H1 (cell line): ENCODE results near the gene MR1. TPM values are rescaled to one million over a fixed set of nuclear protein-coding genes. Genes with fewer than 3 reads are reported as not detected.

Experiments used
- BCL11A ChIP-seq, 2 experiments: IDR thresholded peaks; one replicate each; pipeline ENCODE4 v1.6.1; 2011; ENCODE audit warnings: low read depth in 2 of 2, low read length in 2 of 2, mild to moderate bottlenecking in 2 of 2
- CEBPB ChIP-seq: IDR thresholded peaks from 2 replicates; pipeline ENCODE4 v1.6.1; 2012; ENCODE audit warnings: low read depth, low read length
- CREB1 ChIP-seq: IDR thresholded peaks from 2 replicates; pipeline ENCODE4 v1.6.1; 2012; ENCODE audit warnings: inconsistent platforms
- GTF2F1 ChIP-seq: IDR thresholded peaks from 2 replicates; pipeline ENCODE4 v1.6.1; 2012; ENCODE audit warnings: low read depth, low read length, improper control_type of control experiment, borderline replicate concordance
- PHF8 ChIP-seq: fragments of 200-600 bp; sonication (generic); conservative IDR thresholded peaks from 2 replicates; pipeline ENCODE4 v1.7.1; 2012; ENCODE audit warnings: low read depth, mild to moderate bottlenecking, inconsistent platforms, low read length, moderate library complexity
- RFX5 ChIP-seq: IDR thresholded peaks from 2 replicates; pipeline ENCODE4 v1.6.1; 2011; ENCODE audit warnings: low read depth, low read length, improper control_type of control experiment, borderline replicate concordance
- SP2 ChIP-seq: IDR thresholded peaks from 2 replicates; pipeline ENCODE4 v1.6.1; 2012; ENCODE audit warnings: mild to moderate bottlenecking, low read length, inconsistent platforms
- SP4 ChIP-seq: IDR thresholded peaks from 2 replicates; pipeline ENCODE4 v1.6.1; 2012; ENCODE audit warnings: low read length, inconsistent platforms
- SRF ChIP-seq: IDR thresholded peaks from 2 replicates; pipeline ENCODE4 v1.6.1; 2011; ENCODE audit warnings: mild to moderate bottlenecking, low read depth, low read length, moderate library complexity
- TBP ChIP-seq: IDR thresholded peaks from 2 replicates; pipeline ENCODE4 v1.6.1; 2011; ENCODE audit warnings: low read depth, low read length, improper control_type of control experiment
- TEAD4 ChIP-seq: IDR thresholded peaks from 2 replicates; pipeline ENCODE4 v1.6.1; 2012; ENCODE audit warnings: low read depth, low read length, inconsistent platforms, mixed read lengths
- ZNF274 ChIP-seq: IDR thresholded peaks from 2 replicates; pipeline ENCODE4 v1.7.0; 2012; ENCODE audit warnings: low read length, borderline replicate concordance; ENCODE audit errors: extremely low read depth
- polyA plus RNA-seq, 7 experiments: library from polyadenylated mRNA; depleted of rRNA in 3 of 7; stranded (reverse) in 5 of 7; unstranded in 2 of 7; fragments of >200 nt in 5 of 7; fragments of 200-250 nt in 2 of 7; gene quantifications; 1 replicate in 5 of 7; 2 replicates in 1 of 7; 4 replicates in 1 of 7; pipeline versions ENCODE4 v1.2.1 to v1.2.3, GENCODE V29; 2011 to 2013; ENCODE audit warnings: missing spikeins in 2 of 7, mixed read lengths in 2 of 7
- total RNA-seq: library from RNA; stranded (reverse); fragmentation: NEBNext Ultra II Directional; extraction: Animal tissue kit (Norgen Biotek cat#: 25700); gene quantifications from 2 replicates; pipeline ENCODE4 v1.2.1, GENCODE V29; 2021
- TF ChIP-seq, protein P1 (sequence below), 3 experiments: IDR thresholded peaks; 1 replicate in 2 of 3; 2 replicates in 1 of 3; pipeline versions ENCODE4 v1.5.1 to v1.6.1; 2011; ENCODE audit warnings: low read length in 3 of 3, mild to moderate bottlenecking in 3 of 3, inconsistent platforms in 2 of 3, low read depth in 1 of 3, moderate library complexity in 1 of 3; ENCODE audit not compliant: insufficient read depth in 1 of 3; ENCODE audit errors: control extremely low read depth in 1 of 3
- TF ChIP-seq, protein P2 (sequence below): IDR thresholded peaks from 2 replicates; pipeline ENCODE4 v1.6.1; 2012; ENCODE audit warnings: inconsistent platforms

The MR1 gene
- total and polyA plus RNA-seq, 2 of the 8 experiments (the other 6 are each of a cell fraction or from before 2014, with no cell fraction given), result 0.09 TPM; not detected in 1

DNA sequence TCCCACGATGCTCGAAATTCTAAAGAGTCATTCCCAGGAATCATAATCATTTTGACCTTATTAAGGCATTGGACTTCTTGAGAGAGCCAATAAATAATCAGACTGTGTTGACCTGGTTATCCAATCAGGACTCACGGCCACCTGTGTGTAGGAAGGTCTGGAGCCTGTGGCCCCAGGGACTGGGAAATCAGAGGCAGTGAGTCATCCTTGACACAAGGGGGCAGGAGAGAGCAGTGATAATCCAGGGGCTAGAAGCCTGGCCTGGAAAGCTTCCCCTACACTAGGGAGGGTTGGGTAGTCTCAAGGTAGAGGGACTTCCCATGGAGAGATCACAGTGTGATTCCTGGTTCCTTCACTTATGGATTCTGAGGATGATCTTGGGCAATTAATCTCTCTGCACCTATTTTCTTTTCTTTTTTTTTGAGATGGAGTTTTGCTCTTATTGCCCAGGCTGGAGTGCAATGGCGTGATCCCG, 4.7 kb downstream of the MR1 start (continued):
- TF ChIP-seq, protein P1, sequence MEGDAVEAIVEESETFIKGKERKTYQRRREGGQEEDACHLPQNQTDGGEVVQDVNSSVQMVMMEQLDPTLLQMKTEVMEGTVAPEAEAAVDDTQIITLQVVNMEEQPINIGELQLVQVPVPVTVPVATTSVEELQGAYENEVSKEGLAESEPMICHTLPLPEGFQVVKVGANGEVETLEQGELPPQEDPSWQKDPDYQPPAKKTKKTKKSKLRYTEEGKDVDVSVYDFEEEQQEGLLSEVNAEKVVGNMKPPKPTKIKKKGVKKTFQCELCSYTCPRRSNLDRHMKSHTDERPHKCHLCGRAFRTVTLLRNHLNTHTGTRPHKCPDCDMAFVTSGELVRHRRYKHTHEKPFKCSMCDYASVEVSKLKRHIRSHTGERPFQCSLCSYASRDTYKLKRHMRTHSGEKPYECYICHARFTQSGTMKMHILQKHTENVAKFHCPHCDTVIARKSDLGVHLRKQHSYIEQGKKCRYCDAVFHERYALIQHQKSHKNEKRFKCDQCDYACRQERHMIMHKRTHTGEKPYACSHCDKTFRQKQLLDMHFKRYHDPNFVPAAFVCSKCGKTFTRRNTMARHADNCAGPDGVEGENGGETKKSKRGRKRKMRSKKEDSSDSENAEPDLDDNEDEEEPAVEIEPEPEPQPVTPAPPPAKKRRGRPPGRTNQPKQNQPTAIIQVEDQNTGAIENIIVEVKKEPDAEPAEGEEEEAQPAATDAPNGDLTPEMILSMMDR (IDR thresholded peaks at IDR 0.05; ENCODE audit: control extremely low read depth in 1 of 3, insufficient read depth in 1 of 3, low read depth in 1 of 3, low read length in 3 of 3), result peak; percentile 78 to 94 (median 86)
- TF ChIP-seq PHF8 (no peak), TBP (no peak), ZNF274 (no peak), SP4 (no peak), CEBPB (no peak), BCL11A (IDR thresholded peaks at IDR 0.05; ENCODE audit: low read depth in 2 of 2, low read length in 2 of 2) (no peak), CREB1 (peak; percentile 76; the same call in 1 of the 2 replicates), RFX5 (peak; percentile 27; the same call in 1 of the 2 replicates), SRF (peak; percentile 55; the same call in 1 of the 2 replicates), SP2 (no peak), TEAD4 (no peak), GTF2F1 (no peak)
- TF ChIP-seq, protein P2, sequence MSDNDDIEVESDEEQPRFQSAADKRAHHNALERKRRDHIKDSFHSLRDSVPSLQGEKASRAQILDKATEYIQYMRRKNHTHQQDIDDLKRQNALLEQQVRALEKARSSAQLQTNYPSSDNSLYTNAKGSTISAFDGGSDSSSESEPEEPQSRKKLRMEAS, result no peak
